ENCODE data around the gene UBR4.
A peak's percentile ranks its signal among the peaks of the same experiment; 100 is the strongest.

The UBR4 gene

GRCh38 chr1:19067182-19067911 is 142.7 kb downstream of the UBR4 start:
- Mint-ChIP-seq H3K36me3 (ENCODE audit: insufficient read depth) (peaks cover 3% of the 10 kb centered on the region), H3K4me1 (peaks cover 16% of the 10 kb centered on the region), H3K27ac (ENCODE audit: low read depth) (no peak overlapping the region), H3K4me3 (no peak overlapping the region), H3K9me3 (no peaks in the 10 kb centered on the region), H3K27me3 (no peaks in the 10 kb centered on the region)
- ATAC-seq (replicated peaks; ENCODE audit: extremely low read depth, poor library complexity, severe bottlenecking), result no peak
- DNase-seq (ENCODE audit: low spot score in 2 of 2), result no peak

DNA sequence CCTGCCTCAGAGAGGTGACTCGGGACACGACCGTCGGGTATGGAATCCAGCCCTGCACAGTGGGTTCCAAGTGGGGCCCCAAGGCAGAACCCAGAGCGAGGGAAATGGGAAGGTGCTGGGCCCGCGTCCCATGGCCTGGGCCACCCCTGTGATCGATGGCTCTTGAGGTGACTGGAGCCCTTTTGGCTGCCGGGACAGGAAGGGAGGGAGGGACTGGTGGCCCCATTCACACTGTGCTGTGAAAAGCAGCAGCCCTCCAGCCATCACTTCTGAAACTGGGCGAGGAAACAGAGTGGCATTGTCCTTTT is 143.2 kb downstream of the UBR4 start:
- ATAC-seq (replicated peaks; ENCODE audit: extremely low read depth, poor library complexity, severe bottlenecking) (no peak), DNase-seq (ENCODE audit: low spot score in 2 of 2) (no peak)
- Mint-ChIP-seq H3K36me3 (ENCODE audit: insufficient read depth) (peaks cover 6% of the 10 kb centered on the region), H3K4me3 (no peak overlapping the region), H3K4me1 (peaks cover 21% of the 10 kb centered on the region), H3K27me3 (no peaks in the 10 kb centered on the region), H3K9me3 (no peaks in the 10 kb centered on the region), H3K27ac (ENCODE audit: low read depth) (no peak overlapping the region)

DNA sequence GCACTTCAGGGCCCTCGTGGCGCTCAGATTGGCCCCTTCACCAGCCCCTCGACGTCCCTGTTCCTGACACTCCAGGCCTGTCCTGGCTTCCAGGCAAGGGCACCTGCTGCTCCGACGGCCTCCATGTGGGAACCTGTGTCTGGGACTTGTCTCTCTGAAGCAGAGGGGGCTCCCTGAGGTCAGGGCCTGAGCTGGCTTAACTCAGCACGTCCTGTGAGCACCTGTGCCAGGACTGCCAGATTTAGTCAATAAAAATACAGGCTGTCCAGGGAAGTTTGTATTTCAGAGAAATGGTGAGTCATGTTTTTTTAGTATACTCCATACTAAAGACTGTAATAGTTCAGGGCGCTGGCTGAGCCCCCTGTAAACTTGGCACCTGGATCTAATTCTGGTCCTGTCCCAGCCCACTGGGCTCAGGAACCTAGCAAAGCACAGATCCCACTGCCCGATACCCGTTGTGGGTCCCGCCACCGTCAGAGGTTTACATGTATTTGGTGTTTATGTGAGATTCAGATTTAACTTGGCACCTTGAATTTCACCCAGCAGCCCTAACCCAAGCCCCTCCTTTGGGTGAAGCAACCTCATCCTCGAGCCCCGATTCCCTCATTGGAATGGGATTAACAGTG is 143.7 kb downstream of the UBR4 start:
- H3K9me3 Mint-ChIP-seq, result peaks cover 2% of the 10 kb centered on the region
- no peak overlapping the region for H3K27ac Mint-ChIP-seq (ENCODE audit: low read depth)
- H3K4me1 Mint-ChIP-seq, result peaks cover 20% of the 10 kb centered on the region
- H3K36me3 Mint-ChIP-seq (ENCODE audit: insufficient read depth), result peaks cover 9% of the 10 kb centered on the region
- ATAC-seq (replicated peaks; ENCODE audit: extremely low read depth, poor library complexity, severe bottlenecking) (no peak), DNase-seq (ENCODE audit: low spot score in 2 of 2) (no peak)
- H3K4me3 Mint-ChIP-seq, result no peak overlapping the region
- H3K27me3 Mint-ChIP-seq, result no peaks in the 10 kb centered on the region

- DNase-seq (ENCODE audit: low spot score in 2 of 2) (no peak), ATAC-seq (replicated peaks; ENCODE audit: extremely low read depth, poor library complexity, severe bottlenecking) (no peak)
- no peak overlapping the region for H3K27ac Mint-ChIP-seq (ENCODE audit: low read depth)
- peaks cover 6% of the 10 kb centered on the region for H3K9me3 Mint-ChIP-seq
- peaks cover 14% of the 10 kb centered on the region for H3K36me3 Mint-ChIP-seq (ENCODE audit: insufficient read depth)
- H3K4me1 Mint-ChIP-seq, result peaks cover 18% of the 10 kb centered on the region
- H3K4me3 Mint-ChIP-seq, result no peak overlapping the region
- H3K27me3 Mint-ChIP-seq, result no peaks in the 10 kb centered on the region
Observed at GRCh38 chr1:19065526-19066247, 144.4 kb downstream of the UBR4 start.

GRCh38 chr1:19064906-19065450 is 145.1 kb downstream of the UBR4 start:
- H3K4me3 Mint-ChIP-seq, result no peak overlapping the region
- ATAC-seq (replicated peaks; ENCODE audit: extremely low read depth, poor library complexity, severe bottlenecking) (no peak), DNase-seq (ENCODE audit: low spot score in 2 of 2) (no peak)
- peaks cover 13% of the 10 kb centered on the region for H3K4me1 Mint-ChIP-seq
- H3K9me3 Mint-ChIP-seq, result peaks cover 6% of the 10 kb centered on the region
- H3K36me3 Mint-ChIP-seq (ENCODE audit: insufficient read depth), result peaks cover 19% of the 10 kb centered on the region
- no peaks in the 10 kb centered on the region for H3K27me3 Mint-ChIP-seq
- H3K27ac Mint-ChIP-seq (ENCODE audit: low read depth), result no peak overlapping the region

- Mint-ChIP-seq H3K4me3 (no peak overlapping the region), H3K36me3 (ENCODE audit: insufficient read depth) (peaks cover 18% of the 10 kb centered on the region), H3K27ac (ENCODE audit: low read depth) (no peak overlapping the region), H3K27me3 (peaks cover 10% of the 10 kb centered on the region), H3K9me3 (peaks cover 6% of the 10 kb centered on the region), H3K4me1 (peaks cover 18% of the 10 kb centered on the region)
- ATAC-seq (replicated peaks; ENCODE audit: extremely low read depth, poor library complexity, severe bottlenecking), result no peak
- DNase-seq (ENCODE audit: low spot score in 2 of 2), result no peak
Observed at GRCh38 chr1:19063122-19063521, 146.9 kb downstream of the UBR4 start.

GRCh38 chr1:19062258-19063029 is 147.6 kb downstream of the UBR4 start:
- H3K27me3 Mint-ChIP-seq, result peaks cover 14% of the 10 kb centered on the region
- no peak overlapping the region for H3K27ac Mint-ChIP-seq (ENCODE audit: low read depth)
- no peak overlapping the region for H3K4me3 Mint-ChIP-seq
- no peak for DNase-seq (ENCODE audit: low spot score in 2 of 2)
- H3K36me3 Mint-ChIP-seq (ENCODE audit: insufficient read depth), result peaks cover 18% of the 10 kb centered on the region
- H3K4me1 Mint-ChIP-seq, result peaks cover 18% of the 10 kb centered on the region
- ATAC-seq (replicated peaks; ENCODE audit: extremely low read depth, poor library complexity, severe bottlenecking), result no peak
- H3K9me3 Mint-ChIP-seq, result peaks cover 6% of the 10 kb centered on the region

GRCh38 chr1:19061798-19062197 is 148.3 kb downstream of the UBR4 start:
- Mint-ChIP-seq H3K4me1 (peaks cover 18% of the 10 kb centered on the region), H3K27me3 (peaks cover 21% of the 10 kb centered on the region), H3K9me3 (peaks cover 6% of the 10 kb centered on the region), H3K4me3 (no peak overlapping the region), H3K36me3 (ENCODE audit: insufficient read depth) (peaks cover 18% of the 10 kb centered on the region), H3K27ac (ENCODE audit: low read depth) (peak overlapping the region; percentile 75)
- DNase-seq (ENCODE audit: low spot score in 2 of 2), result no peak
- ATAC-seq (replicated peaks; ENCODE audit: extremely low read depth, poor library complexity, severe bottlenecking), result no peak

DNA sequence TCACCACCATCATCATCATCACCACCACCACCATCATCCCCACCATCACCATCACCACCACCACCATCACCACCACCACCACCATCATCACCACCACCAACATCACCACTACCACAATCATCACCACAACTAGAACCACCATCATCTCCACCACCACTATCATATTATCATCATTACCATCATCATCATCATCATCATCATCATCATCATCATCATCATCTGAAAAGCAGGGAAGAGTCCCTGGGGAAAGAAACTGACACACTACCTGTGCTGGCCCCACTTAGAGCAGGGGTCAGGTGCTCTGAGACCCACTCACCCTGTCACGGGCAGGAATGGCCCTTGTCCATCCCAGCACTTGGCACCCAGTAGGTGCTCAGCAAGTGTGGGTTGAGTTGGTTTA is 148.7 kb downstream of the UBR4 start:
- DNase-seq (ENCODE audit: low spot score in 2 of 2) (no peak), ATAC-seq (replicated peaks; ENCODE audit: extremely low read depth, poor library complexity, severe bottlenecking) (no peak)
- Mint-ChIP-seq H3K27ac (ENCODE audit: low read depth) (peak overlapping the region; percentile 75), H3K4me1 (peaks cover 18% of the 10 kb centered on the region), H3K36me3 (ENCODE audit: insufficient read depth) (peaks cover 18% of the 10 kb centered on the region), H3K4me3 (peak overlapping the region; percentile 42), H3K27me3 (peaks cover 25% of the 10 kb centered on the region), H3K9me3 (peaks cover 6% of the 10 kb centered on the region)

DNA sequence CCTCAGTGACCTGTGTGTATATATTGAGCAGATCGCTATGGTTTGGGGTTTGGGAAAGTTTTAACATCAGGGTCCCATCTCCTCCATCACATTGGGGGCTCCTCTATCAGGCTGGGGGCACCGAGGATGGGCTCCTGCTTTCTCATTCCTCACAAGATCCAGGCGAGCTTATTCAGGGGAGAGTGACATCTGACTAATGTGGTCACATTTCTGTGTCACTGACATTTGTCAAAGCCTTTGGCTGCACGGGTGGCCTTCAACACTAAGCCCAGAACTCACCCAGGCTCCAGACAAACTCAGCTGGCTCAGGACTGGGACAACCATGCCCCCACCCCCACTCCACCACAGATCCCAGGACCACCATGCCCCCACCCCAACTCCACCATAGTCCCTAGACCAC is 150.3 kb downstream of the UBR4 start:
- H3K4me3 Mint-ChIP-seq, result no peak overlapping the region
- DNase-seq (ENCODE audit: low spot score in 2 of 2) (no peak), ATAC-seq (replicated peaks; ENCODE audit: extremely low read depth, poor library complexity, severe bottlenecking) (no peak)
- H3K4me1 Mint-ChIP-seq, result peaks cover 26% of the 10 kb centered on the region
- H3K27ac Mint-ChIP-seq (ENCODE audit: low read depth), result no peak overlapping the region
- H3K36me3 Mint-ChIP-seq (ENCODE audit: insufficient read depth), result peaks cover 18% of the 10 kb centered on the region
- H3K9me3 Mint-ChIP-seq, result peaks cover 6% of the 10 kb centered on the region
- H3K27me3 Mint-ChIP-seq, result peaks cover 41% of the 10 kb centered on the region

- Mint-ChIP-seq H3K9me3 (peaks cover 6% of the 10 kb centered on the region), H3K27ac (ENCODE audit: low read depth) (no peak overlapping the region), H3K4me1 (peaks cover 26% of the 10 kb centered on the region), H3K27me3 (peaks cover 54% of the 10 kb centered on the region), H3K36me3 (ENCODE audit: insufficient read depth) (peaks cover 18% of the 10 kb centered on the region), H3K4me3 (no peak overlapping the region)
- ATAC-seq (replicated peaks; ENCODE audit: extremely low read depth, poor library complexity, severe bottlenecking) (no peak), DNase-seq (ENCODE audit: low spot score in 2 of 2) (no peak)
Observed at GRCh38 chr1:19058476-19058797, 151.6 kb downstream of the UBR4 start.

DNA sequence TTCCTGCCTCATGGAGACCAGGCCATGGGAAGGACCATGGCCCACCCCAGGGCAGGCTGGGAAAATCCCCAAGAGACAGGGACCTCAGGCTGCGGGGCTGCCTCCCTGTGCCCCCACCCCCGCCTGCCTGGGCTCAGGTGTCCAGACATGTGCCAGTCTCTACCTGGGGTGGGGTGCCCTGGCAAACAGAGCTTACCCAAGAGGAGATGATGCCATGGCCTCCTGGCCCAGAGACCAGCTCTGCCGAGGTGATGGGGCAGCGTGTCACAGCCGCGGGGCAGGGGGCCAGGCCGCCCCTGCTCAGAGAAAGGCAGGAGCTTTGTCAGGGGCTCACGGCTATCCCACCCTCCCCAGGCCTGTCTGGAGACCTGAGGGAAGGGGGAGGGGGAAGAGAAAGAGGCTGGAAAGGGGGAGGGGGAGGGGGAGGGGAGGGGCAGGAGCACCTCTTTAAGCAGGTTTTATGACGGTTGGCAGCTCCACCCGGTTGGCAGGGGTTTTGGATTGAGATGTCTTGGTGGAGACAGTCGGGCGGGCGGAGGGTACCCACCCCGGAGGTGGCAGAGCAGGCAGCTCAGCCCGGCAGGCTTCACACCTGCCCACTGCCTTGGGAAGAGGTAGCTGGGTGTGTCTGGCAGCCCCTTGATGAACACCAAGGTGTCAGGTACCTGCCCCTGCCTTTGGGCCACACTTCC is 152.1 kb downstream of the UBR4 start:
- Mint-ChIP-seq H3K4me1 (peaks cover 26% of the 10 kb centered on the region), H3K27me3 (peaks cover 59% of the 10 kb centered on the region), H3K4me3 (no peak overlapping the region), H3K9me3 (peaks cover 6% of the 10 kb centered on the region), H3K36me3 (ENCODE audit: insufficient read depth) (peaks cover 18% of the 10 kb centered on the region), H3K27ac (ENCODE audit: low read depth) (no peak overlapping the region)
- DNase-seq (ENCODE audit: low spot score in 2 of 2), result no peak
- ATAC-seq (replicated peaks; ENCODE audit: extremely low read depth, poor library complexity, severe bottlenecking), result no peak
